HG03457 (cell line): ENCODE results near the gene EHHADH.

Experiments used
- ATAC-seq: cut with Tn5 transposase; IDR thresholded peaks from one replicate; pipeline ENCODE4 v1.9.1; 2021; ENCODE audit warnings: moderate number of reproducible peaks; ENCODE audit not compliant: unreplicated experiment

Gene EHHADH

DNA sequence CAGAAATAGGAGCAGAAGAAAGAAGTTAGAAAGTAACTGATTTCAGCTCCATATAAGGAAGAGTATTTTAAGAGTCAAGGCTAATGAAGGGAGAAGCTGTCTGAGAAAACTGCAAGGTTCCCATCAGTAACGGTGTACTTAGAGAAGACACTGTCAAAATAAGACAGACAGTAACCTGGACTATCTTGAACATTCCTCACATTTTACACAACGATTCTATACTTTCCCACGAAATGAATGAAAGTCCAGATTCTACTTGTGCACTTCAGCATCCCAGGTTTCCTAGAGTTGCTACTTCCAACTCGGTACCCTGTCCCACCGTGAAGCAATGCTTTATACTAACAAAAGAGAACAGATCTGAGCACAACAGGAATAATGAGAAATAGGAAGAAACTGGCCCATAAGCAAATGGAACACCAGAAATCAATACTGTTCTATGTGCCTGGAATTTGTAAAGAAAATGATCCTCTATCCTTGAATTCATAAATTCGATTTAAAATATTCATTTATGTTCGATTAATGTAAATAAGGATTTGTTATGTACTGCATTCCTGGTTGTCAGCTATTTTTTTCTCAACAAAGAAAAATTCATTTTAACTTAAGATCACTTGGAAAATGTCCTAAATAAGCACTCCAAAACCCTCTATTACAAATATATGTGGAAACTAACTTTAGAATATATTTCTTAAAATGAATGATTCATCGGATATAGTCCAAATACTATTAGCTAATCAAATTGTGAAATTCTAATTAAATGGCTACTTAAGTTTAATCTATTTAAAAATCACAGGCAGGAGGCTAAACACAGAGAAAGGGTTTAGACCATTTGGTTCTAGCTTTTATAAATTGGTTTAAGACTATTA, 102.5 kb downstream of the EHHADH start:
- no peak for ATAC-seq

DNA sequence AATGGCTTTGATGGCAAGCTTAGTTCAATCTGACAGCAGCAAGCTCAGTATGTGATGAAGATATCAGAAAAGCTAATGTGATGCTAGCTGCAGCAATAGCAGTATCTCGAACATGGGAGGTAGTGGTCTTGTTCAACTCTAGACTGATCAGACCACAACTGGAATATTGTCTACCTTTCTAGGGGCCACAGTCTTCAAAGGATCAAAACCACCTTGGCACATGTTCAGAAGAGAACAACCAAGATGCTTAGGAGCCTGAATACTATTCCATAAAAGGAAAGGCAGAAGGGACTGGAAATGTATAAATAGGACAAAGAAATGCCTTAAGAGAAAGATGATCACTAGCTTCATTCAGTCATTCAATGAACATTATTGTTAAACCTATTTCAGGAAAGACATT, 103.3 kb downstream of the EHHADH start:
- ATAC-seq, result no peak

DNA sequence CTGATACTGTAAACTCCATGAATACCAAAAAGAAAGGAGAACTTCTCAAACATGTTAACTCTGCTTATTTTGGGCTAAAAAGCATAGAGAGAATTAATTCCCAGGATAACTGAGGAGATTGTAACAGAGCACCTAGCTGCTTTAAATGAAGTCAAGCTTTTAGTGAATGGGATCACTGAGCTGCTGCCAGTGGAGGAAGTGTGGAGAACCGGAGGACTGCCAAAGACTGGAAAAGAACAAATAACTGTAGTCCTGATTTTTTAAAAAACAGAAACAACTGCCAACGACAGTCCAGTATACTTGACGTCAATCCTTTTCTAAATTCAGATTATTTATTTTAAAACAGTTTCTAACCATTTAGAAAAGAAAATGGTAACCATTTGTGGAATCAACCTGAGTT, 104.3 kb downstream of the EHHADH start:
- ATAC-seq, result no peak

DNA sequence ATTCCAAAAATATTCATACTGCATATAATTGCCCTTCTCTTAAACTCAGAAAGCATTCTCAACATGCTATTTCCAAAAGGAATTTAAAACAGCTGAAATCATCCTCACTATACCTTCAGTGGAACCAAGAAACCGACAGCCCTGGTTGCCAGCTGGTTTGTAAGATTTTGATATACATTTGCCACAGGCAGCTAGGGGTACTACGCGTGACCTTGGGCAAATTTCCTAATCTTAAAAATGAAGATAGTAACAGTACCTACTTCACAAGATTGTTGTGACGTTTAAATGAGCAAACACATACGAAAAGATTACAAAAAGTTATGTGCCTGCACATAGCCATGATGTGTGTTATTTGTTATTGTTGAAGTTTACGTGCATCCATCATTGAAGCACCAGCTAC, 108.3 kb downstream of the EHHADH start:
- no peak for ATAC-seq

DNA sequence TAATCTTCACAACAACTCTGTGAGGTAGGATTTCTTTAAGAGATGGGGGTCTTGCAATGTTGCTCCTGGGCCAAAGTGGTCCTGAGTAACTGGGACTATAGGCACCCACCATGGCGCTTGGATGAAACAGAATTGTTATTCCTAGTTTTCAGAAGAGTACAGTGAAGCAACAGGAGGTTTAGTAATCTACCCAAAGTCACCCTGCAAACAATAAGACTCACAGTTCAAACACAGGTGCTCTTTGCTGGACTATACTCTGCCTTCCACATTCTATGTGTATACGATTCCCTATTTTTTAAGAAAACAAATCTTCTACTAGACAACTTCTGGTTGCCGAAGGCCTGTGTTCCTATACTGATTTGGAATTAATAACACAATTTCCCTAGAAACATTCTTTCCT, 109.1 kb downstream of the EHHADH start:
- no peak for ATAC-seq
